Transverse colon (tissue), 4 donors: ENCODE data around the gene DGKD.

Experiments
- EP300 ChIP-seq: sonication (generic); formaldehyde crosslinking; IDR thresholded peaks from one replicate; pipeline ENCODE4 v1.6.1; 2017; ENCODE audit warnings: antibody characterized with exemption, low read depth
- POLR2A ChIP-seq: fragments of 450-650 bp; IDR thresholded peaks from one replicate; pipeline ENCODE4 v1.6.1; 2016; ENCODE audit warnings: antibody characterized with exemption, mild to moderate bottlenecking, moderate library complexity
- POLR2AphosphoS5 ChIP-seq, 3 donors: sonication (generic); formaldehyde crosslinking; IDR thresholded peaks; one replicate each; pipeline ENCODE4 v1.6.1; 2016; ENCODE audit warnings: antibody characterized with exemption in 3 of 3
- TF ChIP-seq, protein P1 (sequence below), 5 experiments: fragments of 200-600 bp in 3 of 5; fragments of 450-650 bp in 2 of 5; sonication (generic) in 3 of 5; IDR thresholded peaks; 1 replicate in 2 of 5; 2 replicates in 3 of 5; pipeline ENCODE4 v1.5.1; 2016 to 2017; ENCODE audit warnings: antibody characterized with exemption in 5 of 5, inconsistent platforms in 3 of 5, mild to moderate bottlenecking in 2 of 5, moderate library complexity in 1 of 5

DNA sequence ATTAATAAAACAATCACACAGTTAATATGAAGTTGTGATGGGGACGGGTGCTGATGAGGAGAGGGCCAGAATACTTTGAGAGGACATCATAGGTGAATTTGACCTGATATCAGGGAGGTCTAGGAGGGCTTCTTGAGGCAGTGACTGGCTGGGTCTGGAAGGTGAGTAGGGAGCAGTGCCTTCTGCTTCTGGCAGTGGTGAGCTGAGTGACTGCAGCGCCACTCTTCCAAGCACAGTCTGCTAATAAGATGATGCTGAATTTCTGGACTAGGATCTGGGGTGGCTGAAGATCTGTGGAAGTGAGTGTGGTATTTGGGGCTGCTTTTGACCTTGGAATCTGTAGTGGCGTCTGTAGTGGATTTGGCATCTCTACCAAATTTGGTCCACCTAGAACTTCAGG, 5.5 kb downstream of the DGKD start:
- TF ChIP-seq, protein P1, sequence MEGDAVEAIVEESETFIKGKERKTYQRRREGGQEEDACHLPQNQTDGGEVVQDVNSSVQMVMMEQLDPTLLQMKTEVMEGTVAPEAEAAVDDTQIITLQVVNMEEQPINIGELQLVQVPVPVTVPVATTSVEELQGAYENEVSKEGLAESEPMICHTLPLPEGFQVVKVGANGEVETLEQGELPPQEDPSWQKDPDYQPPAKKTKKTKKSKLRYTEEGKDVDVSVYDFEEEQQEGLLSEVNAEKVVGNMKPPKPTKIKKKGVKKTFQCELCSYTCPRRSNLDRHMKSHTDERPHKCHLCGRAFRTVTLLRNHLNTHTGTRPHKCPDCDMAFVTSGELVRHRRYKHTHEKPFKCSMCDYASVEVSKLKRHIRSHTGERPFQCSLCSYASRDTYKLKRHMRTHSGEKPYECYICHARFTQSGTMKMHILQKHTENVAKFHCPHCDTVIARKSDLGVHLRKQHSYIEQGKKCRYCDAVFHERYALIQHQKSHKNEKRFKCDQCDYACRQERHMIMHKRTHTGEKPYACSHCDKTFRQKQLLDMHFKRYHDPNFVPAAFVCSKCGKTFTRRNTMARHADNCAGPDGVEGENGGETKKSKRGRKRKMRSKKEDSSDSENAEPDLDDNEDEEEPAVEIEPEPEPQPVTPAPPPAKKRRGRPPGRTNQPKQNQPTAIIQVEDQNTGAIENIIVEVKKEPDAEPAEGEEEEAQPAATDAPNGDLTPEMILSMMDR (IDR thresholded peaks at IDR 0.05): no peak
- TF ChIP-seq POLR2AphosphoS5 (IDR thresholded peaks at IDR 0.05) (no peak), POLR2A (no peak), EP300 (no peak)
